T follicular helper cell (primary cell): ENCODE results near the gene ATP7A.
"Not testable (repeated sequence)": the region's sequence is repeated elsewhere in the genome, so short reads cannot be mapped to it uniquely, and the experiment has no call there.

Experiments used
- DNase-seq: peaks from one replicate; pipeline ENCODE4 v3.0.0-alpha.2; 2020; ENCODE audit warnings: low read depth

The ATP7A gene

GRCh38 chrX:78037881-78038280, 127.4 kb downstream of the ATP7A start:
- DNase-seq = no peak

- DNase-seq = no peak
Observed at GRCh38 chrX:78042601-78043000, 132.1 kb downstream of the ATP7A start.

GRCh38 chrX:78046362-78046761, 135.9 kb downstream of the ATP7A start:
- DNase-seq = no peak

GRCh38 chrX:78048052-78048451, 137.6 kb downstream of the ATP7A start:
- no peak for DNase-seq

- no peak for DNase-seq
Observed at GRCh38 chrX:78063687-78064086, 153.2 kb downstream of the ATP7A start.

- DNase-seq = no peak
Observed at GRCh38 chrX:78064152-78064551, 153.7 kb downstream of the ATP7A start.

GRCh38 chrX:78064698-78065601, 154.5 kb downstream of the ATP7A start:
- DNase-seq = not testable (repeated sequence)

- no peak for DNase-seq
Observed at GRCh38 chrX:78066110-78066509, 155.6 kb downstream of the ATP7A start.

- DNase-seq = no peak
Observed at GRCh38 chrX:78071331-78071730, 160.8 kb downstream of the ATP7A start.

GRCh38 chrX:78073147-78074077, 162.9 kb downstream of the ATP7A start:
- DNase-seq = not testable (repeated sequence)

- no peak for DNase-seq
Observed at GRCh38 chrX:78074088-78074487, 163.6 kb downstream of the ATP7A start.

- no peak for DNase-seq
Observed at GRCh38 chrX:78075787-78076389, 165.4 kb downstream of the ATP7A start.

- not testable (repeated sequence) for DNase-seq
Observed at GRCh38 chrX:78081413-78081812, 170.9 kb downstream of the ATP7A start.

- no peak for DNase-seq
Observed at GRCh38 chrX:78092296-78092695, 181.8 kb downstream of the ATP7A start.

GRCh38 chrX:78098108-78098507, 187.6 kb downstream of the ATP7A start:
- DNase-seq = no peak
